Osteoblast (primary cell): ENCODE data around the gene RANBP1. TPM values are rescaled to one million over a fixed set of nuclear protein-coding genes. Genes with fewer than 3 reads are reported as not detected.

ENCODE experiments used
- DNase-seq: peaks from one replicate; pipeline ENCODE4 v3.0.0; 2011; ENCODE audit warnings: low spot score, mixed read lengths; ENCODE audit not compliant: insufficient read length; ENCODE audit errors: missing footprints
- H2AFZ ChIP-seq: 2 replicates; pipeline ENCODE4 v1.6.0; 2011; ENCODE audit warnings: mild to moderate bottlenecking, low read length
- H3K27ac ChIP-seq: 2 replicates; pipeline ENCODE4 v1.5.1; 2011; ENCODE audit warnings: mild to moderate bottlenecking, low read depth, low read length, moderate library complexity
- H3K27me3 ChIP-seq: 2 replicates; pipeline ENCODE4 v1.6.0; 2012; ENCODE audit warnings: mild to moderate bottlenecking, control low read depth, inconsistent platforms, low read length, moderate library complexity; ENCODE audit not compliant: insufficient read depth
- H3K36me3 ChIP-seq: 2 replicates; pipeline ENCODE4 v1.5.1; 2011; ENCODE audit warnings: mild to moderate bottlenecking, low read length, control low read depth, moderate library complexity; ENCODE audit not compliant: insufficient read depth
- H3K4me1 ChIP-seq: 2 replicates; pipeline ENCODE4 v1.5.1; 2011; ENCODE audit warnings: mild to moderate bottlenecking, low read length, control low read depth, moderate library complexity; ENCODE audit not compliant: insufficient read depth
- H3K4me2 ChIP-seq: 2 replicates; pipeline ENCODE4 v1.6.0; 2011; ENCODE audit warnings: mild to moderate bottlenecking, low read length; ENCODE audit not compliant: insufficient read depth
- H3K4me3 ChIP-seq: fragments of 200-600 bp; sonication (generic); 3 replicates; pipeline ENCODE4 v1.5.1; 2012; ENCODE audit warnings: mild to moderate bottlenecking, low read length, inconsistent platforms; ENCODE audit not compliant: insufficient read depth
- H3K79me2 ChIP-seq: 2 replicates; pipeline ENCODE4 v1.6.0; 2012; ENCODE audit warnings: mild to moderate bottlenecking, low read length, control low read depth, inconsistent platforms; ENCODE audit not compliant: insufficient read depth
- H3K9me3 ChIP-seq: 2 replicates; pipeline ENCODE4 v1.5.1; 2011; ENCODE audit warnings: low read depth, low read length, control low read depth
- H4K20me1 ChIP-seq: 2 replicates; pipeline ENCODE4 v1.6.0; 2012; ENCODE audit warnings: mild to moderate bottlenecking, low read length, control low read depth; ENCODE audit not compliant: insufficient read depth
- CTCF ChIP-seq: IDR thresholded peaks from 2 replicates; pipeline ENCODE4 v1.5.1; 2011; ENCODE audit warnings: mild to moderate bottlenecking, low read depth, low read length, moderate library complexity; ENCODE audit errors: extremely low read depth
- total RNA-seq: library from RNA; depleted of rRNA; stranded (reverse); fragments of >200 nt; gene quantifications from 2 replicates; pipeline ENCODE4 v1.2.3, GENCODE V29; 2012

The RANBP1 gene
- total RNA-seq, 1 donor, result 85.8 TPM

DNA sequence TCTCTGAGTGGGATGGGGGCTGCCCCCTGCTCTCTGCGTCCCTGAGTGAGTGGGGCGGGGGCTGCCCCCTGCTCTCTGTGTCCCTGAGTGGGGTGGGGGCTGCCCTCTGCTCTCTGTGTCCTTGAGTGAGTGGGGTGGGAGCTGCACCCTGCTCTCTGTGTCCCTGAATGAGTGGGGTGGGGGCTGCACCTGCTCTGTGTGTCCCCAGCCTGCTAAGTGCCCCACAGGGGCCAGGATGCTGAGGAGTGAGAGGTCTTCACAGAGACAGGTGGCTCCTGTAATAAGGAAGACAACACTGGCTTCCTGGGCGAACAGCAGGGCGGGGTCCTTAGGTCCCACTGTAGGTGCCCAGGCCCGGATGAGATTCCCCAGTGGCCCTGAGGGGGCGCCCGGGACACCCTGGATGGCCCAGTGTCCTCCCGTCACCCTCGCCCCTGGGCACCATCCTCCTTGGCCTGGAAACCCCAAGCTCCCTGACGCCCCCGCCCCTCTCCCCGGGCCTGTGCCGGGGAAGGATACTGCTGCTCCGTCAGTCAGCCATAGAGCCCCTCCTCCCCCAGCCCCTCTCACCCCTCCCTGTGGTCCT, 38.8 kb downstream of the RANBP1 start:
- H3K36me3 ChIP-seq, result no peaks in the 10 kb centered on the region
- TF ChIP-seq CTCF, result no peak
- peaks cover 10% of the 10 kb centered on the region for H4K20me1 ChIP-seq
- peaks cover 3% of the 10 kb centered on the region for H3K4me1 ChIP-seq
- peak overlapping the region; percentile 69 for H3K4me3 ChIP-seq
- no peaks in the 10 kb centered on the region for H3K27me3 ChIP-seq
- H3K79me2 ChIP-seq, result no peaks in the 10 kb centered on the region
- H3K4me2 ChIP-seq, result peak overlapping the region; percentile 68
- no peaks in the 10 kb centered on the region for H3K9me3 ChIP-seq
- no peak for DNase-seq
- no peak overlapping the region for H3K27ac ChIP-seq
- H2AFZ ChIP-seq, result no peak overlapping the region

DNA sequence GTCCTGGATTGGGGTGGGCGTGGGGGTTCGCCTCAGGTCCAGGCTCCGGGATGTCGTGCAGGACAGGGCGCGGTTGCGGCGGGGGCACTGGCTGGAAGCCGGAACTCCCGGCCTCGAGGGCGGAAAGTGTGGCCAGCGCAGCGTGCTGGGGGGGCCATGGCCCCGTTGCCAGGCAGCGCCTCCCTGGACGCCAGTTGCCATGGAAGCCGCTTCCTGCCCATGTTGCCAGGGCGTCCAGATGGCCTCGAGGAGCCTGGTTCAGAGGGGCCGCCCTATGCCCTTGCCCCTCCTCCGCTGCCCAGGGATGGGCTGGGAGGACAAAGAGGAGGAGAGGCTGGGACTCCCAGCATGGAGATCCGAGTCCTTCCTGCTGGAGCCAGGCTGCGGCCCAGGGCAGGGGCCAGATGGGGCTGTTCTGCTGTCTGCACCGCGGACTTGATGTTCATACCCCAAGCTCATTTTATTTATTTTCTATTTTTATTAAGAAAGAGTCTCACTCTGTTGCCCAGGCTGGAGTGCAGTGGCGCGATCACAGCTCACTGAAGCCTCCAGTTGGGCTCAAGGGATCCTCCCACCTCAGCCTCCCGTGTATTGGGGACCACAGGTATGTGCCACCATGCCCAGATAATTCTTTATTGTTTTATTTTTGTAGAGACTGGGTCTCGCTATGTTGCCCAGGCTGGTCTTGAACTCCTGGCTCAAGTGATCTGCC, 39.6 kb downstream of the RANBP1 start:
- no peak for TF ChIP-seq CTCF
- H2AFZ ChIP-seq, result no peak overlapping the region
- no peaks in the 10 kb centered on the region for H3K36me3 ChIP-seq
- H3K4me3 ChIP-seq, result peak overlapping the region; percentile 69
- no peaks in the 10 kb centered on the region for H3K79me2 ChIP-seq
- H3K4me1 ChIP-seq, result peaks cover 3% of the 10 kb centered on the region
- DNase-seq, result peak; percentile 99
- peak overlapping the region; percentile 68 for H3K4me2 ChIP-seq
- H3K9me3 ChIP-seq, result no peaks in the 10 kb centered on the region
- H3K27ac ChIP-seq, result no peak overlapping the region
- peaks cover 10% of the 10 kb centered on the region for H4K20me1 ChIP-seq
- no peaks in the 10 kb centered on the region for H3K27me3 ChIP-seq

DNA sequence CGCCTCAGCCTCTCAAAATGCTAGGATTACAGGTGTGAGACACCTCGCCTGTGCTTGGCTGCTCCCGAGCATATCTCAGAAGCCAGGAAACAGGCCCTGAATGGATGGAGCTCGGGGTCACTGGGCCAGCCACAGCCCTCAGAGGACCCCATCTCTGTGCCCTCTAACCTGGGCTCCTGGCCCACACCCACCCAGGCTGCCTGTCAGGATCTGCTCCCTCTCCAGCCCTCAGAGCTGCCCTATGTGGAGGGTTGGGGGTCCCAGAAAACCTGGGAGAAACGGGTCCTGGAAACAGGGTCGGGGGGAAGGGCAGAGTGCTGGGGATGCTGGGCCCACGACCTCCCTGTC, 40.1 kb downstream of the RANBP1 start:
- H3K4me2 ChIP-seq, result no peak overlapping the region
- H3K9me3 ChIP-seq, result no peaks in the 10 kb centered on the region
- H3K4me1 ChIP-seq, result peaks cover 3% of the 10 kb centered on the region
- H3K4me3 ChIP-seq, result no peak overlapping the region
- no peaks in the 10 kb centered on the region for H3K36me3 ChIP-seq
- no peaks in the 10 kb centered on the region for H3K27me3 ChIP-seq
- no peaks in the 10 kb centered on the region for H3K79me2 ChIP-seq
- TF ChIP-seq CTCF, result no peak
- no peak for DNase-seq
- H3K27ac ChIP-seq, result no peak overlapping the region
- peaks cover 10% of the 10 kb centered on the region for H4K20me1 ChIP-seq
- no peak overlapping the region for H2AFZ ChIP-seq

GRCh38 chr22:20156611-20157429, 40.9 kb downstream of the RANBP1 start:
- no peak overlapping the region for H2AFZ ChIP-seq
- DNase-seq, result peak; percentile 97

More at GRCh38 chr22:20156611-20157429, 40.9 kb downstream of the RANBP1 start:
- H3K4me2 ChIP-seq, result no peak overlapping the region
- H3K4me3 ChIP-seq, result no peak overlapping the region
- no peaks in the 10 kb centered on the region for H3K27me3 ChIP-seq
- no peak overlapping the region for H3K27ac ChIP-seq
- TF ChIP-seq CTCF, result peak; percentile 93
- no peaks in the 10 kb centered on the region for H3K79me2 ChIP-seq
- H3K9me3 ChIP-seq, result no peaks in the 10 kb centered on the region
- H4K20me1 ChIP-seq, result peaks cover 10% of the 10 kb centered on the region
- H3K4me1 ChIP-seq, result peaks cover 3% of the 10 kb centered on the region
- H3K36me3 ChIP-seq, result no peaks in the 10 kb centered on the region
